AG08396 (cell line): ENCODE data around the gene CAPN14.

ENCODE experiments used
- DNase-seq: peaks from one replicate; pipeline ENCODE4 v3.0.0; 2012; ENCODE audit warnings: low spot score, mixed read lengths

Gene CAPN14

DNA sequence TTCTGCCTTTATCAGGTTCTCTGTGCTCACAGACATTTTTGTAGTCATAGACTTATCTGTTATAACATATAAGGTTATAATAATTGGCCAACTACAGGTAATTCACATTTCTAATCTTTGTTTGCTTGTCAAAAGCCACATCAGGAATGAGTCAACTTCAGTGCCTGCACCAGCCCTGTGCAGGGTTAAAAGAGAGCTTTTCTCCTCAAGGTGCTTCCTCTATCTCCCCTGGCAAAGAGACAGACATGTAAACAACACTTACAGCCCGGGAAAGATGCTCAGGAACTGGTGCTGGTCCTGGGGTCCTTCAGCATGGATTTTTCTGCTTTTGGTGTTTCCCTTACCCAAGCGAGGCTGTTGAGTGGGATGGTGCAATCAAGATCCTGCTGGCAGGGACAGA lies 9.0 kb upstream of the CAPN14 start:
- DNase-seq = no peak

DNA sequence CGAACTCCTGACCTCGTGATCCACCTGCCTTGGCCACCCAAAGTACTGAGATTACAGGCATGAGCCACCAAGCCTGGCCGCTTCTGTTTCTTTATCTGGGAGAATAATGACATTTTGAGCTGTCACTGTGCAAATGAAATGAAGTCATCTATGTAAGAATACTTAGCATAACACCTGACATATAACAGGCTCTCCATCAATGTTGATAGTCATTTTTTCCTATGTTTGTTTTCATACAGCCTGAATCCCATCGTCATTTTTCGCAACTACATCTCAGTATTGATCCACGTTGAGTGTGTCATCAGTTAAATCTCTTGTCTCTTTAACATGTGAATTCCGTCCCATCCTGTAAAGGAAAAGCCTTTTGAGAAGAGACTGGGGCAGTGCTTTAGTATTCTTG lies 6.4 kb upstream of the CAPN14 start:
- no peak for DNase-seq

DNA sequence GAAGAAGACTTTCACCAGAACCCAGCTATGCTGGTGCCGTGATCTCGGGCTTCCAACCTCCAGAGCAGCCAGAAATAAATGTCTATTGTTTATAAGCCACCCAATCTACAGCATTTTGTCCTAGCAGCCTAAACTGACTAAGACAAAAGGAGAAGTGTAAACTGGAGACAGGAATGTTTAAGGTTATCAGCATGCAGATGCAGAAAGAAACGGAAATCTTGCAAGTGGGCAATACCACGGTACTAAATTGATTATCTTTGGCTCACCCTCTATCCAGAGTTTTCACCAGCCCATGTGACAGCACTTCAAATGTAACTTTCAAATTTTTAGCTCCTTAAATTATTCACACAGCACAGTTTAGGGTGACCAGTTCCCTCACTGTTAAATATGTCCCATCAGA lies 5.7 kb upstream of the CAPN14 start:
- no peak for DNase-seq

DNA sequence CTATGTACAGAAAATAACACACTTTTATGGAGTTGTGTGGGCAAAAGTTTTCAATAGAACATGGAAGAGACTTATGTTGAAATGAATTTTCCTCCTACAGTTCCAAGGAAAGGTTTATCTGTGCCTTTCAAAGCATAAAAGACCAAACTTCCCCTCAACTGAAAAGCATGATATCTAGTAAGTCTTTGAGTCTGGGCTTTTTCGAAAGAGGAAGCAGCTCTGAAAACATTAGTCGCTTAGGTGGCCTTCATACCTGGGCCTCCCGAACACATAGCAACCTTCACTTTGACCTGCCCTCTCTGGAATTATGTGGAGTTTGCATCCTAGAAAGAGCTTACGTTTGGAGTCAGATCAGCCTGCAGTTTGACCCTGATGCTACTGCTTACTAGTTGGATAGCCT lies 4.8 kb upstream of the CAPN14 start:
- DNase-seq = no peak

DNA sequence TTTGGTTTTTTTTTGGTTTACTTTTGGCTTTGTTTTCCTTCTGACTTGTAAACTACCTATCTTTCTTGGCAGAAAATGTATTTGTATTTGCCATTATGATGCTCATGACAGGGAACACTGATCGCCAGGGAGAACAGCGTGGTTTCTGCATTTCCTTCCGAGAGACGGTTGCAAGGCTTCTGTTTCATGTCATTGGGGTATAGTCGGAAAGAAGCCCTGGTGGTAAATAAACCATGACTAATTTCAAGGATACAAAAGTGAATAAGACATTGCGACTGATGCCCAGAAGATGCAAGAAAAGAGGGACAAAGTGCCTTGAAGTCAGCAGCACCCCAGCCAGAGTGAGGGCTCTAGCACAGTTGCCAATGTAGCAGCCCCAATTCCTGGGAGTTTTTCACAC lies 4.2 kb upstream of the CAPN14 start:
- DNase-seq = no peak

DNA sequence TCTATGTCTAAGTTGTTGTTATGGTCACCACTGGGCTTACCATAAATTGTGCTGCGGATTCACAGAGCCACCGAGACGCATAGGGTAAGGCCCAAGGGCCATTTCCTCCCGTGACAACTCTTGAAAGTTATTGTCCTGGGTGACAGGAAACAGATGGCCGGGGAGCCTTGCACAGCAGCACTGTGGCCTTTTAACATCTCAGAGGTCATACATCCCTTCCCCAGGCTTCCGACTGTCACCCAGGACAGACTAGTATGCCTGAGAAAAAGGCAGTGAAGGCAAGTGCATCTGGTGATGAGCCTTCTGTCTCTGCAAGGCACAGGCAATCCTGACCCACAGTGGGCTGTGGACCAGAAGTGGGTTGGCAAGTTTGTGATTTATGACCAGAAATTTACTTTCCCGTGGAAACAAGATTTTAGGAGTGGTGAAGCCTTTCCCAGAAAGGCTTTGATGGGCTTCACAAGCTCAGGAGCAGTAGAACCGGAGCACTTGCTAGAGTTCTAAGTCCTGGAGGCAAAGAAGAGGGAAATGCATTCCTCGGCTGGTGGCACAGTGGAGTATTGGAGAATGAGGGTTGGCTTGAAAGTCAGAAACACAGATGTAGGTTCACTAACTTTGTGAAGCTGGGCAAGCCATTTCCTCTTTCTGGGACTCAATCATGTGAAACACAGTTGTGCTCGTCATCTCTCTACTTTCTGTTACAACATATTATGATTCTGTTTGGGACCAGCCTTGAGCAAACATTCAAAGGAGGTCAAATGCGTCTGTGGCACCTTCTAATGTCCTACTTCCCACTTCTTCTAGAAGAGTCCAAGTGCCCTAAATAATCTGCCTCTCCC lies 2.0 kb upstream of the CAPN14 start:
- DNase-seq = no peak

DNA sequence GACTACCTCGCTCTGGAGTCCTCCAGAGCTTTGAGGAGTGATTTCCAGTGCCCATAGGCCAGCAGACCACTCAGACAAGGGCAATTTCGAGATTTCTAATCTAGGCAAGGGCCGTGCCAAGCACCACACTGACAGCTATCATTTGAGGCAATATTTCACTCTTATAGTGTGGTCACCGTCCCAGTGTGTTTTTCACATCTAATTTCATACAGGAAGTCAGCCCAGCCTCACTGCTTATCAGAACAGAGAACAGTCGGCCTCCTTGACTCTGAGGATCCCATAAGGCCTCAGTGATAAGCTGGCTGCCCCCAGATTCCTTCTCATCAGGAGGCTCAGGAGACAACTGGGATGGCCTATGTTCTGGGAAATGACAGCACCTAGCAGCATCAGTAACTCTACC lies 581 bp downstream of the CAPN14 start:
- DNase-seq = no peak

DNA sequence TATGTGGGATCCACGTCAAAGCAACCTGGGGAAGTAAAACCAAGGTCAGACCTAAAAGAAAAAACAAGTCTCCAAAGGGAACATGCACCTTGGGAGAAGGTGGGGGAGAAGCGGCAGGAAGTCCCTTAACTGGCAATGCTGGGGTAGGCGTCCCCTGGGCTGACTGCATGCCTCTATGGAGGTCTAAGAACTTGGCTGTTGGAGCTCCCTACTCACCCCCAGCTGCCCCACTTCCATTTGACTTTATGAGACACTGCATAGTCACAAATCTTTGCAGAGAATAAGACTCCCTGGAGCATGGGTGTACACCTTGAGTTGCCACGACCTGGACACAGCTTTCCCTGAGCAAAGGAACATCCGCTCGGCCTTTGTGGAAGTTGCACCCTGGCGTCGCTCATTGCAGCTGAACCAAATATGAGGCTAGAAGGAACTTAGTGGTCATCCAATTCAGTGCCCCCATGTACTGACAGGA lies 2.8 kb downstream of the CAPN14 start:
- DNase-seq = no peak

DNA sequence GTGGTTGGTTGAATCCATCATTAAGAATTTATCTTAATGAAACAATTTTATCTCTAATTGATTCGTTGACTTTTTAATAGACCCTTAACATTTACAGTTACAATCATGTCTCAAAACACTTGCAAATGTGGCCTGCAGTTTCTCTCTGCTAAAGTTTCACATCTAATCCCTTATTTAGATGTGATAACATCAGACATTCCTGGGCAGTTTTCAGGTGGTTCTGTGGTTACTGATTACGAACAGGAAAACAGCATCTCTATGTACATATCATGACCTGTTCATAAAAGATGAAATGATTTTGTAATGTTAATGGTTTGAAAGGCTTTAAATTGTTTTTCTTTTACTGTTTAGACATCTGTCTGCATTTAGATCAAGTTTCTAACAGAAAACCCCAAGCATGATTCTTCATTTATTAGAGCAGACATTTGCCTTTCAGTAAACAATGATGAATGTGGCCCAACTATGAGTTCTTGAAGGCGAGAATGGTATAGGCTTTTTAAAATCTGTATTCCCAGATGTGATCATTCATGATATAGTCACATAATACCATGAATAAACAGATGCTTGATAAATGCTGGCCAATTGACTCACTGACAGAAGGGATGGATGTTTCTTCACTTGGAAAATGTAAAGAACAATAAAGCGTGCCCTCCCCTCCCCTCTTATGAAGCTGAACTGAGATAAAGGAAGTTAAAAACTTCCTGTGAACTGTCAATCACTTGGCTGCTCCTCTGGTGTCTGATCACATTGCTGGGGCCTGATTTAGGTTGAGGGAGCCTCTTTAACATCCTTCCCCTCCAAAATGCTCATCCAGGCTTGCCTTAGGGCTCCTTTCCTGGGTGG lies 3.5 kb downstream of the CAPN14 start:
- DNase-seq = no peak

DNA sequence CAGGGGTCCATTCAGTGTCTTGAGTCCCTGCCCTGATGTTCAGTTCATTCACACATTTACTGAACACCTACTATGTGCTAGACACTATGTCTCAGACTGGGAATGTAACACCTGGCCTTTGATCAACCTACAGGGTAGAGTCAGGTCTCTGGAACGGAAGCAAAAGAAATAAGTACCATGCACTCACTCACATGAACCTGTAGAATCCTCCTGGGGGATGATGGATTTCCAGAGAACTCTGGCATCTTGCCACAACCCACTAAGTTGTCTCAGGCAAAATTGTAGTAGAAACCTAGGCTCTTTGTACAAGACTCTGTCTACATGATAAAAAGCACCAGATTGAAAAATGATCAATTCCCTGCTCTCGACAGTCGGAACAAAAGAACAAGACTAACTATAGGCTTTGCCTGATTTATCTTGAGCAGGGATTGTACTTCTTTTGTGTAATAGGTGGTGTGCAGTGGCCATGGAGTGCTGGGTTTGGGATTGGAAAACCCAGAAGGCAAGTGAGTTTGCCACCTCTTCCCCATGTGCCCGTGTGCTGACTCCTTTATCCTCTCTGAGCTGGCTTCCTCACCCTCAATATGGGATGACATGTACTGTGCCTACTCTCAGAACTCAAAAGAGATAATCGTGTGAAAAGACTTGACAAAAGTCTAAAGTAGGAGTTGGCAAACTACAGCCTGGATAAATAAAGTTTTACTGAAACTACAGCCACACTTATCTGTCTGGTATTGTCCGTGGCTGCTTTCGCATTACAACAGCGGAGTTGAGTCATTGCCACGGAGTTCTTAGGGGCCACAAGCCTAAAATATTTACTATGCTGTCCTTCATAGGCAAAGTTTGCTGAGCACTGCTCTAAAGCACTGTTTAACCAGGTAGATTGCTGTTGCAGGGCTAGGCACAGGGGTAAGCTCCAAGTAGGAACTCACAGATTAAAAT lies 4.4 kb downstream of the CAPN14 start:
- DNase-seq = no peak

DNA sequence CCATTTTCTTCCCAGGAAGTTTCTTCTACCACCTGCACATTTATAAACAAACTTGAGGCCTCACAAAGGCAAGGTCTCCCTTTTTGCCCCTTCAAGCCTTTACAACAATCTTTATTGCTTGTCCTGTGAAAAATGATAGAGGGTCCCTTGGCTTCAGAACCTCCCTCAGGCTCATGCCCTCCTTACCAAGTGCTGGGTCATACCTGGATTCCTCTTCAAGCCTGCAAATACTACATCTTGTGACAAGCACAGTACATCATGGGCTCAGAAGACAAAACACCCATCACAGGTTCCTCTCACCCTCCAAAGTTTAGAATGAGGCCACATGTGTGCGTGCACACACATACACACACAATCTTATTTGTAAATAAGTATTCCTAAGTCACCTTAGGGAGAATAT lies 9.1 kb downstream of the CAPN14 start:
- no peak for DNase-seq

DNA sequence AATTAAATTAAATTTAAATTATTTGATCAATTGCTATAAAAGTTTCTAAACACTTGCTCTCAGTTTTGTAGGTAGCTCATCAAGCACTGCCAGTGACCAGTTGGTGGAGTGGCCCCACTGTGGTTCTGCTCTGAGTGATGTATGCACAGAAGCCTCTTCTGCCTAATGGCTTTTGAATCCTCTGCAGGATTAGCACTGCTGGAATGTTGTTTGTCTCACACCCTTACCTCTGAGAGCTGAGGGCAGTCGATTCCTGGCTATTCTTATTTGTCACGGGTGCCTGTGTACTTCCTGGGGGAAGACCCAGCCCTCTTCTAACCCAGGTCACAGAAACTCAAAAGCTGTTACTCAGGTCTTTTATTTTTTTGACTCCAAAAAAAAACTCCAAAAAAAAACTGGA lies 9.5 kb downstream of the CAPN14 start:
- no peak for DNase-seq

DNA sequence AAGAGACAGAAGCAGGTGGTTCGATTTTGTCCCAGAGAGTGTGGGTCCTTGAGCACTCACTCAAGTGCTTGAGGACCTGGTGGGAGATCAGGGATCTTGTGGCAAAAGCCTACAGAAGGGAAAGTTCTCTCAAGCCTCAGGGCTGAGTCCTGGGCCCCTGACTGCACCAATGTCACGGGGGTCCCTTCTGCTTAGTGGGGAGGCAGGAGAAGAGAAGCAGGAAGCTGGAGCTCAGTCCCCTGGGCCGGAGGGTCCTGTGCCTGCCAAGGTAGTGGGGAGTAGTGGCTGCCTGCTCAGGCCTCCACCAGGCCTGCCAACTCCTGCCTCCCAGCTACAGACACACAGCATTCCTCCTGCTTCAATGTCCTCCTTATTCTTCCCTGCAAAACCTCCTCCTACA lies 11.7 kb downstream of the CAPN14 start:
- DNase-seq = no peak

DNA sequence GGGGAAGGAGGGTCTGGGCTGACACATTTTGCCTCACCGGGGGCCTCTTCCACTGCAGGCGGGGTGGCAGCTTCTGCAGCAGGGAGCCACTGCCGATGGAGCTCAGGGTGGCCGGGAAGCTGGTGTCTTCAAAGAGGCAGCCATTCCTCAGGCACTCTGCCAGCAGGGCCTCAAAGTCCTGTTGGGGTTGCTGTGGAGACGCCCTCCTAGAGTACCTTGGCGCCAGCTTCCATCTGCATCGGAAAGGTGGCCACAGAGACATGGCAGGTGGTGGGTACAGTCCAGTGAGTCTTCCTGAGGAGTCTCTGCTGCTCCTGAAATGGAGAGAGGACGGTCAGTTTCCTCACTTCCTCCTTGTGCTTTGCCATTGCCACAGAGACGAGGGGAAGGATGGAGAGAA lies 12.1 kb downstream of the CAPN14 start:
- DNase-seq = no peak

DNA sequence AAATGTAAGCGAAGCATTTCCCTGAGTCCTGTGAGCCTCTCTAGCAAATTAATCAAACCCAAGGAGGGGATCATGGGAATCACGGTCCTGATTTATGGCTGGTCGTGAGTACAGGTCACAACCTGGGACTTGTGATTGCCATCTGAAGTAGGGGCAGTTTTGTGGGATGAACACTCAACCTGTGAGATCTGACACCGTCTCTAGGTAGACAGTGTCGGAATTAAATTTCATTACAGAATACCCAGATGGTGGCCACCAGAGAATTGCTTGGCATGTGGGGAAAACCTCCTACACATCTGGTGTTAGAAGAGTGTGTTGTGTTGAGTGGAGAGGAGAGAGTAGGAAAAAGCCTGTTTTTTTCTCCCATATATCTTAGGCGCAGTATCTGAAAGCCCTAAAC lies 12.5 kb downstream of the CAPN14 start:
- no peak for DNase-seq

DNA sequence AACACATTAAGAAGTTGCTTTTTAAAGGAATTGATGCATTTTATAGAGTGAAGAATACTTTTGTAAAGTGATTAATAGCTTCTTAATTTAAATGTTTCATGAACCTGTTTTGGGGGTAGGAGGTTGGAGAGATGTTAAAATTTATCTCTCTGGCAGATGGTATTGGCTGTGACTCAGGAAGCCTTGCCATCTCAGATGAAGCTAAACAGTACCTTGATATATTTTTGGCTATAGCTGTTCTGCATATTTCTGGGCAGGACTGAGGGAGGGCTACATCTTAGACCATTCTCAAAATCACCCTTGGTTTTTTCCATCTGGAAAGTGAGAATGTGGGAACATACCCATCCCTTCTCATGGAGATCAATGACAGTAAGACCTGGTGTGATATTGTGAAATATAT lies 13.4 kb downstream of the CAPN14 start:
- no peak for DNase-seq

DNA sequence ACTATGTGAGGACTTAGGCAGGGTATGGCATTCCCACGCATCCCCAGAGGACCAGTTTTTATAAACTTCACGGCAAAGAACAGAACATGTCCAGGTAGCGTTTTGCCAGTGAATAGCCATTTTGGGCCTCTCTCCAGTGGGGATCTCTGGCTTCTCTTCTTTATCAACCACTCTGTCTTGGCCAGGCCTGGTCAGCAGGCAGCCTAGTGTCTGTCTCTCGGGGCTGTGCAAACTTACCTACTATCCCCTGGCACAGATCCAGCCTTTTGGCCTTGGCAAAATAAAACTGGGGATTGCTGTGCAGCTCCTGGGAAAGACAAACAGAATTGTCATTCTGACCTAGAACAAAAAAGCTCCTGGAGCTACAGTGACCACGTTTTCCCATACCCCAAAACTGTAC lies 14.5 kb downstream of the CAPN14 start:
- no peak for DNase-seq

DNA sequence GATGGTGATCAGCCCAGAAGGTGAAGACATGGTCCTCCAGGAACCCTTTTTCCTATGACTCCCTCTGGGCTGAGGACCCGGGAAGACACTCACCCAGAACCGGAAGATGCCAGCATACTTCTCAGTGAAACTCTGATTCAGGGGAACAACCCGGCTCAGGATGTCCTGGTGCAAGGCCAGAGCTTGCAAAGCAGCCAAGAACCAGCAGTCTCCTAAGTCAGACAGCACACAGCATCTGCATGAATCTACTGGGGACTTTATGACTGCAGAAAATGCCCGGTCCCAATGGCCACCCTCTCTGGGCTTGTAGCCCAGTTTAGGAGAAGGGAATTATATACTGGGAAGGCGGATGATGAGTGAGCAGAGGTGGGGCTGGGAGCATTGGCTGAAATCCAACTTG lies 15.3 kb downstream of the CAPN14 start:
- no peak for DNase-seq

DNA sequence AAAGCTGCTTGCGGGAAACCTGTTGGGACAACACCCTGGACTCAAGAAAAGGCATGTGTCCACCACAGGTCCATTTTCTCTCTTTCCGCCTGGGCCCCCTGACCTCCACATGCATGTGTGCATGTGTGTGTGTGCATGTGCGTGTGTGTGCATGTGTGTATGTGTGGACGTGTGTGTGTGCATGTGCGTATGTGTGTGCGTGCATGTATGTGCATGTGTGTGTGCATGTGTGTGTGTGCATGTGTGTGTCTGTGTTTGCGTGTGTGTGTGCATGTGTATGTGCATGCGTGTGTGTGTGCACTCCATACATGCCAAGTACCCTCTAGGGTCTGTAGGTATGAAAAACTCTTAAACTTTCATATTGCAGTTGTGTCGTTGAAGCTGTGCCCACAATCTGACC lies 16.3 kb downstream of the CAPN14 start:
- DNase-seq = no peak

DNA sequence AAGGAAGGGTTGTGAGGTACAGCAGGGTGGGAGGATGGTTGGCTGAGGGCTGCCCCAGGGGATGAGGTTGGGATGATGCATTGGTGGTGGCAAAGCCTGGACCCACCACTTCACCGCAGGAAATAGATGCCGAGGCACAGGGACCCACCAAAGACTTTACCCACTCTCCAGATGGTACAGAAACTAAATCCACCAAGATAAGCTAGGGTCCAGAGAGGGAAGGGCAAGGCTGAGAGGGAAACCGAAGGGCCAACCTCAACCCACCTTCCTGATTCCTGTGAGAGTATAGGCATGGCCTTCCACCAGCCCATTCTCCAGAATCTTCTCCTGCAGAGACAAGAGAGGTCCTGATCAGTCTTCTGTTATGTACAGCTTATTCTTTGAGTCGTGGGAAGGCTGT lies 18.1 kb downstream of the CAPN14 start:
- no peak for DNase-seq

DNA sequence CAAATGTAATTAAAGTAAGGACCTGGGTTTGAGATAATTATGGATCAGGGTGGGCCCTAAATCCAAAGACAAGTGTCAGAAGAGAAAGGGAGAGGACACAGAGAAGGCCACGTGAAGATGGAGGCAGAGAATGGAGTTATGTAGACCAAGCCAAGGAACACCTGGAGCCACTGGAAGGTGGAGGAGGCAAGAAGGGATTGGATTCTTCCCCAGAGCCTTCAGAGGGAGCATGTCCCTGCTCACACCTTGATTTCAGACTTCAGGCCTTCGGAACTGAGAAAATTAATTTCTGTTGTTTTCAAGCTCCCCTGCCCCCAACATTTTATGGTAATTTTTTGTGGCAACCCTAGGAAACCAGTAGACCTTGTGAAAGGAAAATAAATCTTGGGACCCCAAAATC lies 19.6 kb downstream of the CAPN14 start:
- no peak for DNase-seq

DNA sequence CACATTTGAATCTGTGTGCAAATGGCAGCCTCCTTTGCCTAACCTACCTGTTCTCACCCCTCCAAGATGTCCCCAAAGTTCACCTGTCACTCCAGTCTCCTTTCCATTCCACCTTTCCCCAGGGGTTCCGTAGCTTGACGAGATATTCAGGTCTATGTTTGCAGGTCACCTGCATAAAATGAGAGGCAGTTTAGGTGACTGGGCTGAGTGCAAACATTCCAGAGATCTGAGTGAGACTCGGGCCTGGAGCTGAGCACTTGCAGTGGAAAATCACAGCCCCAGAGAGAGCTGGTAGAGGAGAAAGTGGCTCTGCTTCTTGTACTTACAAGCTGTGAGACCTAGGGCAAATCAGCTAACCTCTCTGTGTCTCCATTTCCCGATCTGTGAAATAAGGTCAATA lies 20.1 kb downstream of the CAPN14 start:
- no peak for DNase-seq
